DOHH2 (cell line): ENCODE results near the gene SLMAP.

Experiments
- H3F3A ChIP-seq: fragments of 200-600 bp; sonication (generic), shearing (Covaris generic); 2 replicates; pipeline ENCODE4 v1.6.0; 2016; ENCODE audit warnings: antibody characterized with exemption, mild to moderate bottlenecking; ENCODE audit not compliant: control insufficient read depth, insufficient read depth
- H3K27ac ChIP-seq: fragments of 200-600 bp; sonication (generic); 2 replicates; pipeline ENCODE4 v1.5.1; 2014; ENCODE audit warnings: low read depth, mild to moderate bottlenecking, low read length, moderate library complexity
- H3K27me3 ChIP-seq: fragments of 200-600 bp; sonication (generic); 2 replicates; pipeline ENCODE4 v1.6.1; 2014; ENCODE audit warnings: mild to moderate bottlenecking, low read length, mixed read lengths; ENCODE audit not compliant: control insufficient read depth
- H3K36me3 ChIP-seq: fragments of 200-600 bp; sonication (generic); 2 replicates; pipeline ENCODE4 v1.6.1; 2014; ENCODE audit warnings: mild to moderate bottlenecking, low read length, moderate library complexity, mixed read lengths; ENCODE audit not compliant: control insufficient read depth
- H3K4me1 ChIP-seq: fragments of 200-600 bp; sonication (generic); 2 replicates; pipeline ENCODE4 v1.6.1; 2014; ENCODE audit warnings: mild to moderate bottlenecking, low read length, mixed read lengths; ENCODE audit not compliant: control insufficient read depth
- H3K4me2 ChIP-seq: fragments of 200-600 bp; sonication (generic); 2 replicates; pipeline ENCODE4 v1.6.0; 2014; ENCODE audit warnings: mild to moderate bottlenecking, low read length, moderate library complexity
- H3K4me3 ChIP-seq: fragments of 200-600 bp; sonication (generic); 2 replicates; pipeline ENCODE4 v1.5.1; 2014; ENCODE audit warnings: mild to moderate bottlenecking, low read length, mixed read lengths
- H3K79me2 ChIP-seq: fragments of 200-600 bp; sonication (generic); 2 replicates; pipeline ENCODE4 v1.6.1; 2014; ENCODE audit warnings: mild to moderate bottlenecking, low read length, mixed read lengths; ENCODE audit not compliant: control insufficient read depth
- H3K9me2 ChIP-seq: fragments of 200-600 bp; sonication (generic); replicated peaks from 2 replicates; pipeline ENCODE4 v1.6.1; 2014; ENCODE audit warnings: mild to moderate bottlenecking, low read length, mixed read lengths; ENCODE audit not compliant: control insufficient read depth
- H3K9me3 ChIP-seq: fragments of 200-600 bp; sonication (generic); 2 replicates; pipeline ENCODE4 v1.6.1; 2014; ENCODE audit warnings: antibody characterized with exemption, low read length, mixed read lengths; ENCODE audit not compliant: control insufficient read depth, insufficient read depth
- H4K20me1 ChIP-seq: fragments of 200-600 bp; sonication (generic); 2 replicates; pipeline ENCODE4 v1.6.0; 2014; ENCODE audit warnings: low read depth, mild to moderate bottlenecking, antibody characterized with exemption, low read length, moderate library complexity; ENCODE audit not compliant: control insufficient read depth, insufficient read depth
- CTCF ChIP-seq: fragments of 200-600 bp; sonication (generic); IDR thresholded peaks from one replicate; pipeline ENCODE4 v1.5.1; 2014; ENCODE audit warnings: antibody characterized with exemption, mild to moderate bottlenecking, low read depth, low read length; ENCODE audit not compliant: poor library complexity, severe bottlenecking
- EZH2phosphoT487 ChIP-seq: fragments of 200-600 bp; sonication (generic); IDR thresholded peaks from 2 replicates; pipeline ENCODE4 v1.6.1; 2017; ENCODE audit warnings: borderline replicate concordance, mild to moderate bottlenecking, antibody characterized with exemption, low read length, moderate library complexity, mixed read lengths

Gene SLMAP

GRCh38 chr3:57968501-57968900 is 212.4 kb downstream of the SLMAP start:
- Histone ChIP-seq H3K4me3 (no peak overlapping the region), H3K27ac (no peak overlapping the region), H4K20me1 (no peaks in the 10 kb centered on the region), H3K9me3 (no peaks in the 10 kb centered on the region), H3K79me2 (no peaks in the 10 kb centered on the region), H3K36me3 (no peaks in the 10 kb centered on the region), H3K4me1 (no peaks in the 10 kb centered on the region), H3K9me2 (no peaks in the 10 kb centered on the region), H3K4me2 (no peak overlapping the region), H3F3A (no peaks in the 10 kb centered on the region), H3K27me3 (no peaks in the 10 kb centered on the region)
- TF ChIP-seq CTCF, result no peak
- TF ChIP-seq EZH2phosphoT487, result no peak

- Histone ChIP-seq H3K27ac (no peak overlapping the region), H3K79me2 (no peaks in the 10 kb centered on the region), H3K27me3 (no peaks in the 10 kb centered on the region), H3K4me1 (no peaks in the 10 kb centered on the region), H3K36me3 (no peaks in the 10 kb centered on the region), H3K9me2 (no peaks in the 10 kb centered on the region), H3K4me2 (no peak overlapping the region), H4K20me1 (no peaks in the 10 kb centered on the region), H3K4me3 (no peak overlapping the region), H3K9me3 (no peaks in the 10 kb centered on the region), H3F3A (no peaks in the 10 kb centered on the region)
- TF ChIP-seq EZH2phosphoT487 (no peak), CTCF (no peak)
These were observed 215.9 kb downstream of the SLMAP start for GRCh38 chr3:57971975-57972374.

GRCh38 chr3:57972531-57973111 is 216.5 kb downstream of the SLMAP start:
- H3K4me3 ChIP-seq, result no peak overlapping the region
- H3K79me2 ChIP-seq, result no peaks in the 10 kb centered on the region
- H3K4me1 ChIP-seq, result no peaks in the 10 kb centered on the region
- no peak overlapping the region for H3K27ac ChIP-seq
- no peaks in the 10 kb centered on the region for H3K27me3 ChIP-seq
- H3K4me2 ChIP-seq, result no peak overlapping the region
- no peaks in the 10 kb centered on the region for H4K20me1 ChIP-seq
- no peaks in the 10 kb centered on the region for H3F3A ChIP-seq
- H3K9me2 ChIP-seq, result no peaks in the 10 kb centered on the region
- TF ChIP-seq EZH2phosphoT487 (no peak), CTCF (no peak)
- H3K36me3 ChIP-seq, result no peaks in the 10 kb centered on the region
- no peaks in the 10 kb centered on the region for H3K9me3 ChIP-seq
